ENCODE data around the gene CEP250.
A peak's percentile ranks its signal among the peaks of the same experiment; 100 is the strongest.

The CEP250 gene

GRCh38 chr20:35461620-35462019 lies 6.2 kb downstream of the CEP250 start:
- H3K4me3 ChIP-seq (ENCODE audit: low read depth, low read length) = no peak overlapping the region
- ChIA-PET POLR2A (no interaction called here), CTCF (interaction anchor here (0.7 to 1.2 kb wide), 3 partner anchors 15 to 507 kb away, joined by 3 to 4 read pairs (median 4); partner anchors contain the start of gene CNBD2)
- H3K4me1 ChIP-seq (ENCODE audit: control insufficient read depth, insufficient read depth, low read length) = no peaks in the 10 kb centered on the region
- H3K36me3 ChIP-seq (ENCODE audit: control insufficient read depth in 2 of 2, insufficient read depth in 1 of 2, low read length in 2 of 2) = peaks cover 22 to 67% of the 10 kb centered on the region in 2 experiments; a peak in 2 of 3 replicates
- H3K9me3 ChIP-seq (ENCODE audit: control insufficient read depth, insufficient read depth, low read depth, low read length) = no peaks in the 10 kb centered on the region
- H3K27ac ChIP-seq (ENCODE audit: extremely low read depth, low read depth, low read length) = no peak overlapping the region
- no peak for TF ChIP-seq ZNF610 (tag by site-specific recombination; IDR thresholded peaks at IDR 0.05; ENCODE audit: borderline replicate concordance)
- TF ChIP-seq, protein P1, sequence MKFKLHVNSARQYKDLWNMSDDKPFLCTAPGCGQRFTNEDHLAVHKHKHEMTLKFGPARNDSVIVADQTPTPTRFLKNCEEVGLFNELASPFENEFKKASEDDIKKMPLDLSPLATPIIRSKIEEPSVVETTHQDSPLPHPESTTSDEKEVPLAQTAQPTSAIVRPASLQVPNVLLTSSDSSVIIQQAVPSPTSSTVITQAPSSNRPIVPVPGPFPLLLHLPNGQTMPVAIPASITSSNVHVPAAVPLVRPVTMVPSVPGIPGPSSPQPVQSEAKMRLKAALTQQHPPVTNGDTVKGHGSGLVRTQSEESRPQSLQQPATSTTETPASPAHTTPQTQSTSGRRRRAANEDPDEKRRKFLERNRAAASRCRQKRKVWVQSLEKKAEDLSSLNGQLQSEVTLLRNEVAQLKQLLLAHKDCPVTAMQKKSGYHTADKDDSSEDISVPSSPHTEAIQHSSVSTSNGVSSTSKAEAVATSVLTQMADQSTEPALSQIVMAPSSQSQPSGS (tag by site-specific recombination; IDR thresholded peaks at IDR 0.05; ENCODE audit: low read depth) = peak; percentile 91
- TF ChIP-seq, protein P2, sequence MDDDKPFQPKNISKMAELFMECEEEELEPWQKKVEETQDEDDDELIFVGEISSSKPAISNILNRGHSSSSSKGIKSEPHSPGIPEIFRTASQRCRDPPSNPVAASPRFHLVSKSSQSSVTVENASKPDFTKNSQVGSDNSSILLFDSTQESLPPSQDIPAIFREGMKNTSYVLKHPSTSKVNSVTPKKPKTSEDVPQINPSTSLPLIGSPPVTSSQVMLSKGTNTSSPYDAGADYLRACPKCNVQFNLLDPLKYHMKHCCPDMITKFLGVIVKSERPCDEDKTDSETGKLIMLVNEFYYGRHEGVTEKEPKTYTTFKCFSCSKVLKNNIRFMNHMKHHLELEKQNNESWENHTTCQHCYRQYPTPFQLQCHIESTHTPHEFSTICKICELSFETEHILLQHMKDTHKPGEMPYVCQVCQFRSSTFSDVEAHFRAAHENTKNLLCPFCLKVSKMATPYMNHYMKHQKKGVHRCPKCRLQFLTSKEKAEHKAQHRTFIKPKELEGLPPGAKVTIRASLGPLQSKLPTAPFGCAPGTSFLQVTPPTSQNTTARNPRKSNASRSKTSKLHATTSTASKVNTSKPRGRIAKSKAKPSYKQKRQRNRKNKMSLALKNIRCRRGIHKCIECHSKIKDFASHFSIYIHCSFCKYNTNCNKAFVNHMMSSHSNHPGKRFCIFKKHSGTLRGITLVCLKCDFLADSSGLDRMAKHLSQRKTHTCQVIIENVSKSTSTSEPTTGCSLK (tag by site-specific recombination; IDR thresholded peaks at IDR 0.05) = no peak
- 0 out of 2 replicates have a peak, but pooled peaks have one; percentile 12 for TF ChIP-seq SP7 (tag by site-specific recombination; IDR thresholded peaks at IDR 0.05)
- no peak for TF ChIP-seq PRDM4 (tag by site-specific recombination; IDR thresholded peaks at IDR 0.05)
- peak; percentile 42; the same call in 1 of the 2 replicates for TF ChIP-seq PRDM6 (tag by site-specific recombination; IDR thresholded peaks at IDR 0.05)
- TF ChIP-seq, protein P3, sequence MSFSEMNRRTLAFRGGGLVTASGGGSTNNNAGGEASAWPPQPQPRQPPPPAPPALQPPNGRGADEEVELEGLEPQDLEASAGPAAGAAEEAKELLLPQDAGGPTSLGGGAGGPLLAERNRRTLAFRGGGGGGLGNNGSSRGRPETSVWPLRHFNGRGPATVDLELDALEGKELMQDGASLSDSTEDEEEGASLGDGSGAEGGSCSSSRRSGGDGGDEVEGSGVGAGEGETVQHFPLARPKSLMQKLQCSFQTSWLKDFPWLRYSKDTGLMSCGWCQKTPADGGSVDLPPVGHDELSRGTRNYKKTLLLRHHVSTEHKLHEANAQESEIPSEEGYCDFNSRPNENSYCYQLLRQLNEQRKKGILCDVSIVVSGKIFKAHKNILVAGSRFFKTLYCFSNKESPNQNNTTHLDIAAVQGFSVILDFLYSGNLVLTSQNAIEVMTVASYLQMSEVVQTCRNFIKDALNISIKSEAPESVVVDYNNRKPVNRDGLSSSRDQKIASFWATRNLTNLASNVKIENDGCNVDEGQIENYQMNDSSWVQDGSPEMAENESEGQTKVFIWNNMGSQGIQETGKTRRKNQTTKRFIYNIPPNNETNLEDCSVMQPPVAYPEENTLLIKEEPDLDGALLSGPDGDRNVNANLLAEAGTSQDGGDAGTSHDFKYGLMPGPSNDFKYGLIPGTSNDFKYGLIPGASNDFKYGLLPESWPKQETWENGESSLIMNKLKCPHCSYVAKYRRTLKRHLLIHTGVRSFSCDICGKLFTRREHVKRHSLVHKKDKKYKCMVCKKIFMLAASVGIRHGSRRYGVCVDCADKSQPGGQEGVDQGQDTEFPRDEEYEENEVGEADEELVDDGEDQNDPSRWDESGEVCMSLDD (tag by site-specific recombination; IDR thresholded peaks at IDR 0.05) = no peak
- no peak for TF ChIP-seq ZNF777 (tag by site-specific recombination; IDR thresholded peaks at IDR 0.05; ENCODE audit: borderline replicate concordance)
- TF ChIP-seq ZNF121 (tag by site-specific recombination; IDR thresholded peaks at IDR 0.05) = no peak
- TF ChIP-seq SCRT2 (tag by site-specific recombination; IDR thresholded peaks at IDR 0.05) = peak; percentile 79
- TF ChIP-seq ZNF112 (tag by site-specific recombination; IDR thresholded peaks at IDR 0.05) = no peak
- TF ChIP-seq ZEB2 (tag by site-specific recombination; IDR thresholded peaks at IDR 0.05) = peak; percentile 35; the same call in 1 of the 2 replicates
- TF ChIP-seq KLF8 (tag by site-specific recombination; IDR thresholded peaks at IDR 0.05) = no peak
- 0 out of 2 replicates have a peak, but pooled peaks have one; percentile 23 for TF ChIP-seq SCRT1 (tag by site-specific recombination; IDR thresholded peaks at IDR 0.05; ENCODE audit: borderline replicate concordance)
- TF ChIP-seq, protein P4, sequence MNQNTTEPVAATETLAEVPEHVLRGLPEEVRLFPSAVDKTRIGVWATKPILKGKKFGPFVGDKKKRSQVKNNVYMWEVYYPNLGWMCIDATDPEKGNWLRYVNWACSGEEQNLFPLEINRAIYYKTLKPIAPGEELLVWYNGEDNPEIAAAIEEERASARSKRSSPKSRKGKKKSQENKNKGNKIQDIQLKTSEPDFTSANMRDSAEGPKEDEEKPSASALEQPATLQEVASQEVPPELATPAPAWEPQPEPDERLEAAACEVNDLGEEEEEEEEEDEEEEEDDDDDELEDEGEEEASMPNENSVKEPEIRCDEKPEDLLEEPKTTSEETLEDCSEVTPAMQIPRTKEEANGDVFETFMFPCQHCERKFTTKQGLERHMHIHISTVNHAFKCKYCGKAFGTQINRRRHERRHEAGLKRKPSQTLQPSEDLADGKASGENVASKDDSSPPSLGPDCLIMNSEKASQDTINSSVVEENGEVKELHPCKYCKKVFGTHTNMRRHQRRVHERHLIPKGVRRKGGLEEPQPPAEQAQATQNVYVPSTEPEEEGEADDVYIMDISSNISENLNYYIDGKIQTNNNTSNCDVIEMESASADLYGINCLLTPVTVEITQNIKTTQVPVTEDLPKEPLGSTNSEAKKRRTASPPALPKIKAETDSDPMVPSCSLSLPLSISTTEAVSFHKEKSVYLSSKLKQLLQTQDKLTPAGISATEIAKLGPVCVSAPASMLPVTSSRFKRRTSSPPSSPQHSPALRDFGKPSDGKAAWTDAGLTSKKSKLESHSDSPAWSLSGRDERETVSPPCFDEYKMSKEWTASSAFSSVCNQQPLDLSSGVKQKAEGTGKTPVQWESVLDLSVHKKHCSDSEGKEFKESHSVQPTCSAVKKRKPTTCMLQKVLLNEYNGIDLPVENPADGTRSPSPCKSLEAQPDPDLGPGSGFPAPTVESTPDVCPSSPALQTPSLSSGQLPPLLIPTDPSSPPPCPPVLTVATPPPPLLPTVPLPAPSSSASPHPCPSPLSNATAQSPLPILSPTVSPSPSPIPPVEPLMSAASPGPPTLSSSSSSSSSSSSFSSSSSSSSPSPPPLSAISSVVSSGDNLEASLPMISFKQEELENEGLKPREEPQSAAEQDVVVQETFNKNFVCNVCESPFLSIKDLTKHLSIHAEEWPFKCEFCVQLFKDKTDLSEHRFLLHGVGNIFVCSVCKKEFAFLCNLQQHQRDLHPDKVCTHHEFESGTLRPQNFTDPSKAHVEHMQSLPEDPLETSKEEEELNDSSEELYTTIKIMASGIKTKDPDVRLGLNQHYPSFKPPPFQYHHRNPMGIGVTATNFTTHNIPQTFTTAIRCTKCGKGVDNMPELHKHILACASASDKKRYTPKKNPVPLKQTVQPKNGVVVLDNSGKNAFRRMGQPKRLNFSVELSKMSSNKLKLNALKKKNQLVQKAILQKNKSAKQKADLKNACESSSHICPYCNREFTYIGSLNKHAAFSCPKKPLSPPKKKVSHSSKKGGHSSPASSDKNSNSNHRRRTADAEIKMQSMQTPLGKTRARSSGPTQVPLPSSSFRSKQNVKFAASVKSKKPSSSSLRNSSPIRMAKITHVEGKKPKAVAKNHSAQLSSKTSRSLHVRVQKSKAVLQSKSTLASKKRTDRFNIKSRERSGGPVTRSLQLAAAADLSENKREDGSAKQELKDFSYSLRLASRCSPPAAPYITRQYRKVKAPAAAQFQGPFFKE (tag by site-specific recombination; IDR thresholded peaks at IDR 0.05; ENCODE audit: borderline replicate concordance) = no peak
- no peak for TF ChIP-seq ZNF2 (tag by site-specific recombination; IDR thresholded peaks at IDR 0.05)
- no peak for TF ChIP-seq YY2 (tag by site-specific recombination; IDR thresholded peaks at IDR 0.05)
- no peak for TF ChIP-seq KLF7 (tag by site-specific recombination; IDR thresholded peaks at IDR 0.05; ENCODE audit: borderline replicate concordance)
- no peak for TF ChIP-seq SETDB1 (IDR thresholded peaks at IDR 0.05; ENCODE audit: insufficient read length, low read length)
- no peak for TF ChIP-seq ZNF133 (tag by site-specific recombination; IDR thresholded peaks at IDR 0.05)
- no peak for TF ChIP-seq ZNF747 (tag by site-specific recombination; IDR thresholded peaks at IDR 0.05)

Measured in HEK293 (cell line).